Activated T-helper 17 cell treated with anti-CD3 and anti-CD28 coated beads, Interleukin-2, amount 50 U/mL, for 72 hours (primary cell): ENCODE results near the gene GRIK3. TPM values are rescaled to one million over a fixed set of nuclear protein-coding genes. Genes with fewer than 3 reads are reported as not detected.

Source experiments
- ATAC-seq: fragments of 150-1000 bp; cut with Tn5 transposase; replicated peaks from 2 replicates; pipeline ENCODE4 v1.10.0; 2021; ENCODE audit warnings: mild to moderate bottlenecking, moderate library complexity
- H3K27ac Mint-ChIP-seq: one replicate; pipeline ENCODE4 v1.8.0; 2022; ENCODE audit warnings: mixed read lengths
- H3K27me3 Mint-ChIP-seq: one replicate; pipeline ENCODE4 v1.8.0; 2022; ENCODE audit warnings: mixed read lengths
- H3K36me3 Mint-ChIP-seq: one replicate; pipeline ENCODE4 v1.8.0; 2022; ENCODE audit warnings: low read depth, mild to moderate bottlenecking, mixed read lengths
- H3K4me1 Mint-ChIP-seq: one replicate; pipeline ENCODE4 v1.8.0; 2022; ENCODE audit warnings: mixed read lengths
- H3K4me3 Mint-ChIP-seq: one replicate; pipeline ENCODE4 v1.8.0; 2022; ENCODE audit warnings: mild to moderate bottlenecking, mixed read lengths
- H3K9me3 Mint-ChIP-seq: one replicate; pipeline ENCODE4 v1.8.0; 2022; ENCODE audit warnings: mixed read lengths
- total RNA-seq, 2 donors: library from RNA; stranded (reverse); gene quantifications; one replicate each; pipeline ENCODE4 v1.2.3, GENCODE V29; 2022

Gene GRIK3
- total RNA-seq, 2 donors from 2014 or later = not detected

DNA sequence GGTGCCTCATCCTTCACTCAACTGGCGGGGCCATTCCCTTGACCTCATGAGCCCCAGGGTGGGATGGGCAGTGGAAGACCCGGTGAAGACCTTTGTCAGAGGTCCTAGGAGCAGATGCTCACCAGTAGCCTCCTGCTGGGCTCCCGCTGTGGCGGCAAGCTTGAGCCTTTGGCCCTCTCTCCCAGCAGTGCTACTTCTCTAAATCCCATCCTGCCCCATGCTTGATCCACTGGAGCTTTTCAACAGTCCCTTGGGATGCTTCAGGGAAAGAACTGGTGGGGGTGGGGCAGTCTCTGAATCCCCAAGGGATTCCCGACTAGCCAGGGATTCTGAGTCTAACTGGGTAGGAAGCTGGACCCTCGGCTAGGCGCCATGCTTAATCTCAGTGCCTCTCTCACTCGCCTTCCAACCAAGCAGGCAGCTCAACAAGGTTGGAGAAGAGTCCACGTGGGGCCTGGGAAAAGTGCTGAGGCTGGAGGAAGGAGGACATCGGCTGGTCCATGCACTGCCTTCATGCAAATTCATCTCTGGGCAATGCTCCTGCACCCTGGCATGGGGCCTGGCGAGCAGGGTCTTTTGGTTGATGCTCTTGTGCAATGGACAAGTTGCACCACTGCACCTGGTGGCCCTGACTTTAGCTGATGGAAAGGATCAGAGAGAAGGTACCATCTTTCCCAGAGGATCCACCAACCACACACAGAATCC lies 190.3 kb downstream of the GRIK3 start:
- no peak for ATAC-seq
- Mint-ChIP-seq H3K9me3 (no peaks in the 10 kb centered on the region), H3K27ac (no peak overlapping the region), H3K36me3 (no peaks in the 10 kb centered on the region), H3K4me1 (no peaks in the 10 kb centered on the region), H3K4me3 (no peak overlapping the region), H3K27me3 (peaks cover 4% of the 10 kb centered on the region)

- peaks cover 4% of the 10 kb centered on the region for H3K27me3 Mint-ChIP-seq
- H3K27ac Mint-ChIP-seq = no peak overlapping the region
- H3K4me3 Mint-ChIP-seq = no peak overlapping the region
- no peaks in the 10 kb centered on the region for H3K36me3 Mint-ChIP-seq
- no peak for ATAC-seq
- no peaks in the 10 kb centered on the region for H3K4me1 Mint-ChIP-seq
- no peaks in the 10 kb centered on the region for H3K9me3 Mint-ChIP-seq
Measured at GRCh38 chr1:36843027-36843426, 191.3 kb downstream of the GRIK3 start.

DNA sequence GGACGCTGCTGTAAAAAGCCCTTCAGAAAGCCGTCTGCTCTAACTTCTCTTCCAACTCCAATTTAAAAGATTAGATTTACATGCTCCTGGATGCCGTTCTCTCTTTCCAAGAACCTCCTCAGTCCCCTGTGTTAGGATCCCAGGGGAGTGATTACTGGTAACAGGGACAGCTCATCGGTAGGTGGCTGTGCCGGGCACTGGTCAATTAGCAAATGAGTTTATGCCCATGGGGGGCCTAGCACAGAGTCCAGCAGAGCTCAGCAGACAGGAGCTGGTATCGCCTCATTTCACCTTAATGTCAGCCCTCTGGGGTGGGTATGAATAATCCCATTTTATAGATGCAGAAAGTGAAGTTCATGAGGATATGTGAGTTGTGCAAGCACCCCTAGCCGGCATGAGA lies 191.9 kb downstream of the GRIK3 start:
- Mint-ChIP-seq H3K27ac (no peak overlapping the region), H3K27me3 (peaks cover 9% of the 10 kb centered on the region), H3K4me3 (no peak overlapping the region), H3K9me3 (no peaks in the 10 kb centered on the region), H3K4me1 (no peaks in the 10 kb centered on the region), H3K36me3 (no peaks in the 10 kb centered on the region)
- ATAC-seq = no peak

DNA sequence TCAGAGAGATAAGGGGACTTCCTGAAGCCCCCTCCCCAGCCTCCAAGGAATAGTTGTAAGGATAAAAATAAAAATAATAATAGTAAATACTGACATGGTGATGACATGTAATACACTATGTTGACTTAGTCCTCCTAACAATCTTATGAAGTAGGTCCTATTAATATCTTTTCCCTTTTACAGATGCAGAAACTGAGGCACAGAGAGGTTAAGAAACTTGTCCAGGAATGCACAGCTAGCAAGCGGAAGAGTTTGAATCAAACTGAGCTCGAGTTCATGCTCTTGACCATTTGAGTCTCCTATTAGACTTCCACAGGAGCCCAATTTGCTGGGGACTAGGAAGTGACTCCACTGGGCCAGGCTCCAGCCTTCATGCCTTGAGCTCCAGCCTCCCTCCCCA lies 194.8 kb downstream of the GRIK3 start:
- no peaks in the 10 kb centered on the region for H3K4me1 Mint-ChIP-seq
- no peak for ATAC-seq
- H3K36me3 Mint-ChIP-seq = no peaks in the 10 kb centered on the region
- no peaks in the 10 kb centered on the region for H3K9me3 Mint-ChIP-seq
- H3K4me3 Mint-ChIP-seq = no peak overlapping the region
- H3K27ac Mint-ChIP-seq = no peak overlapping the region
- H3K27me3 Mint-ChIP-seq = peaks cover 19% of the 10 kb centered on the region

- no peak overlapping the region for H3K4me3 Mint-ChIP-seq
- no peaks in the 10 kb centered on the region for H3K36me3 Mint-ChIP-seq
- H3K9me3 Mint-ChIP-seq = no peaks in the 10 kb centered on the region
- H3K27me3 Mint-ChIP-seq = peaks cover 20% of the 10 kb centered on the region
- H3K27ac Mint-ChIP-seq = no peak overlapping the region
- H3K4me1 Mint-ChIP-seq = no peaks in the 10 kb centered on the region
- no peak for ATAC-seq
Measured at GRCh38 chr1:36838888-36839287, 195.4 kb downstream of the GRIK3 start.

DNA sequence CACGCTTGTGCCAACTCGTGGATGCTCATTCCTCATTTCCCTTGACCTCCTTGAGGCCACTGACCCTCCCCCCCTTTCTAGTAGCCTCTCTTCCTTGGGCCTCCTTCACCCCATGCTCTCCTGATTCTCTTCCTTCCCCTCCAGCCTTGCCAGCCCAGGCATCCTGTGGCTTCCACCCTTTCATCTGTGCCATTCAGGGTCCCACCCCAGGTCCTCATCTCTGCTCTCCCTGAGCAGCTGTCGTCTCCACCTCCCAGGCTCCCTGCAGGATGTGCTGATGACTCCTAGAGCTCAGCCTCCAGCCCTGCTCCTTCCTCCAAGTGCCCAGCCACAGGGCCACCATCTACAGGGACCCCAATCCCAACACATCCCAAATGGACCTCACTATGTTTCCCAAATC lies 197.4 kb downstream of the GRIK3 start:
- Mint-ChIP-seq H3K27ac (no peak overlapping the region), H3K4me3 (no peak overlapping the region), H3K36me3 (no peaks in the 10 kb centered on the region), H3K4me1 (no peaks in the 10 kb centered on the region), H3K27me3 (peaks cover 25% of the 10 kb centered on the region), H3K9me3 (no peaks in the 10 kb centered on the region)
- ATAC-seq = no peak

DNA sequence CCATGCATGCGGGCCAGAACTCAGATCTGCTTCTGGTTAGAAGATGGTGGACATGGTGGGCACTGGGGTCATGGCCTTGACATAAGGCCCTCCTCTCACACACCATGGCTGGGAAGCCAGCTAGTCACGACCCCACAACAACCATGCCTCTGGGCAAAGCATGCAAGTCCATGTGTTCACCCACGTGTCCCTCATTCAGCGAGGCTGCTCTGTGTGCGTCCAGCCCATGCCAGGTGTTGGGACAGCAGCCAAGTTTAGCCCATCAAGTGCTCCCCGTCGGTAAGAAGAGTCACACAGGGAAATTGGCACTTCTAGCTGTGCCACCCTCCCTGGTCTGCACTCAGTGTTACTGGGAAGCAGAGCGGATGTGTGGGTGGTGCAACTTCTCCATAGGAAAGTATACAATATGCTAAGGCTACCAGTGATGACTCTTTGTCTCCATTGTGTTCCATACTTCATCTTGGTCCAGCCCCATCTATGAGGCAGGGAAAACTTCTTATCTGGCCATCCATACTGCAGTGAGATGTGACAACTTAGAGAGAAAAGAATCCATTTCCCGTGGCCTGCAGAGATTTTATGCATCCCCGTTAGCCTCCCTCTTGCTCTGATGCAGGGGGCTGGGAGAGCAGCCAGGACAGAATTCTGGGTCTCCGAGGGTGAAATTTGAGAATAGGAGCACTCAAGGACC lies 198.0 kb downstream of the GRIK3 start:
- H3K27ac Mint-ChIP-seq = no peak overlapping the region
- no peak for ATAC-seq
- H3K27me3 Mint-ChIP-seq = peaks cover 28% of the 10 kb centered on the region
- H3K4me3 Mint-ChIP-seq = no peak overlapping the region
- no peaks in the 10 kb centered on the region for H3K4me1 Mint-ChIP-seq
- no peaks in the 10 kb centered on the region for H3K9me3 Mint-ChIP-seq
- no peaks in the 10 kb centered on the region for H3K36me3 Mint-ChIP-seq

DNA sequence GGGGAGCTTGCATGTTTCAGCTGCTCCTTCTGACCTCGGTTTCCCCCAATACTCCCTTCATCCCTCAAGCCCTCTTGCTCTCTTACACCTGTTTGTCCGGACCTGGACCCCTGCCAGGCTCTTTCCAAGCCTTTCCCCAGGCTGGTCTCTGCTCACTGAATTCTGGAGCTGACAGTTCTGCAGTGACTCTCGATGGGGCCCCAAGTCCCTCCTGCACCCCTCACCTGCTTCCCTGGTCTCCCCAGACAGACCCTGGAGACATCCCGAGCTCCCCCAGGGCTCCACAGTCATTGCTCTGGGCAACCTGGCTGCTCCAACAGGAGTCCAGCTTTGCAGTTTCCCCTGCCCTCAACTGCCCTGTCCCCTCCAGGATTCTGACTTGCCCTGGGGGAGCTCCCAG lies 198.6 kb downstream of the GRIK3 start:
- Mint-ChIP-seq H3K27ac (no peak overlapping the region), H3K9me3 (no peaks in the 10 kb centered on the region)
- no peak for ATAC-seq

GRCh38 chr1:36835017-36835695 lies 199.2 kb downstream of the GRIK3 start:
- H3K27me3 Mint-ChIP-seq = peaks cover 28% of the 10 kb centered on the region

More for the DNA sequence above, 198.6 kb downstream of the GRIK3 start:
- Mint-ChIP-seq H3K4me1 (no peaks in the 10 kb centered on the region), H3K27me3 (peaks cover 28% of the 10 kb centered on the region), H3K4me3 (no peak overlapping the region), H3K36me3 (no peaks in the 10 kb centered on the region)

DNA sequence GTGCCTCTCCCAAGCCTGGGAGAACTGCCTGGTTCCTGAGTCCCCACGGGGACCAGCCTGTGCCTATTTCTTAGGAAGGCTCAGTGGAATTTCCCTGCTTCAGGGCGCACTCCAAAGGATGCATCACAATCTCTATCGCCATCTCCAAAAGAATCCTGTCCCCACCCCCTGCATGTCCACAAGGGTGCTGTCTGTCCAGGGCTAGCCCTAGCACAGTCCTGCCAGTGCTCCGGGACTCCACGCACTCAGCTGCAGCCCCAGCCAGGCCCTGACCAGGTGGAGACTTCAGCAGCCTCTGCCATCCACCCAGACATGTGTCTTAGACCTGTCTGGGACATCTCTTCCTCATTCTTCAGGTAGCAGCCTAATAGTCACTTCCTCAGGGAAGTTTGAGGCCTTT lies 199.7 kb downstream of the GRIK3 start:
- H3K4me3 Mint-ChIP-seq = no peak overlapping the region
- no peaks in the 10 kb centered on the region for H3K4me1 Mint-ChIP-seq
- H3K9me3 Mint-ChIP-seq = no peaks in the 10 kb centered on the region
- peaks cover 28% of the 10 kb centered on the region for H3K27me3 Mint-ChIP-seq
- no peaks in the 10 kb centered on the region for H3K36me3 Mint-ChIP-seq
- no peak overlapping the region for H3K27ac Mint-ChIP-seq
- no peak for ATAC-seq

More at GRCh38 chr1:36835017-36835695, 199.2 kb downstream of the GRIK3 start:
- no peaks in the 10 kb centered on the region for H3K4me1 Mint-ChIP-seq
- no peak for ATAC-seq
- H3K4me3 Mint-ChIP-seq = no peak overlapping the region
- H3K9me3 Mint-ChIP-seq = no peaks in the 10 kb centered on the region
- H3K36me3 Mint-ChIP-seq = no peaks in the 10 kb centered on the region
- H3K27ac Mint-ChIP-seq = no peak overlapping the region

DNA sequence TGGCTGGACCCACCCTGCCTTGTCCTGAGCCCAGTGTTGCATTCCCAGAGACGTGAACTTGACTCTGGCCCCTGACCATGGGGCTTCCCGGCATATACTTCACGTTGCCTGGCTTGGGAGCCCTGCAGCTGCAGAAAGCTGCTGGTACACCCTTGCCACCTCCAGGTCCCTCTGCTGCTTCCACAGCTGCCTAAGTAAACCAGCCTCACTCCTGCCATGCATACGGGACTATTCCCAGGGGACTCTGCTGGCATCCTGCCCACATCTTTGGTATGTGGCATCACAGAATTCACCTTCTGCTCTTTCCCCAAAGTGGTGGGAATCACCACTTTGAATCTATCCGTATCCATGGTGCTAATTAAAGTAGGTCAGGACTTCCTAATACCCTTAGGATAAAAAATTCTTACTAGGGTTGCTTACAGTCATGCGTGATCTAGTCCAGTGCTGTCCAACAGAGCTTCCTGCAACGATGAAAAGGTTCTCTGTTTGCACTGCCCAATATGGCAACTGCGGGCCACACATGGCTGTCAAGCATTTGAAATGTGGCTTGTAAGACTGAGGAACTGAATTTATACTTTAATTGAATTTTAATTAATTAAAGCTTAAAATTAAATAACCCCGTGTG lies 203.0 kb downstream of the GRIK3 start:
- H3K27ac Mint-ChIP-seq = no peak overlapping the region
- H3K4me1 Mint-ChIP-seq = no peaks in the 10 kb centered on the region
- peaks cover 13% of the 10 kb centered on the region for H3K27me3 Mint-ChIP-seq
- ATAC-seq = no peak
- H3K4me3 Mint-ChIP-seq = no peak overlapping the region
- no peaks in the 10 kb centered on the region for H3K9me3 Mint-ChIP-seq
- no peaks in the 10 kb centered on the region for H3K36me3 Mint-ChIP-seq

DNA sequence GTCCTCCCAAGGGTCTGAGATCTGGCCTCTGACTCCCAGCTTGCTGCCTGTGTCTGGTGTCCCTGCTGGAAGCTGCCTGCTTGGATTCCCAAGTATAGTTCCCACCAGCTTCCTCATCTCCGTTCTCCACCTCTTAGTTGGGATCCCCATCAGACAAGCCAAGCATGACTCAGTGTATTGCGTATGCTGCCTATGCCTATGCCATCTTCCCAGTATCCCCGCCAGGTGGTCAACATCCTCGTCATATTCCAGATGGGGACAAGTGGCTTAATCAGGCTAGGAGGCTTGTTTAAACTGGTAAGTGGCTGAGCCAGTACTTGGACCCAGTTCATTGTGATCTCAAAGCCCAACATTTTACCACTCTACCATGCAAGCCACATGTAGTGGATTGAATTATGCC lies 204.4 kb downstream of the GRIK3 start:
- no peak overlapping the region for H3K27ac Mint-ChIP-seq

GRCh38 chr1:36829066-36829465 lies 205.2 kb downstream of the GRIK3 start:
- no peak overlapping the region for H3K4me3 Mint-ChIP-seq
- no peaks in the 10 kb centered on the region for H3K36me3 Mint-ChIP-seq
- peaks cover 18% of the 10 kb centered on the region for H3K27me3 Mint-ChIP-seq

More for the DNA sequence above, 204.4 kb downstream of the GRIK3 start:
- Mint-ChIP-seq H3K4me1 (no peaks in the 10 kb centered on the region), H3K9me3 (no peaks in the 10 kb centered on the region), H3K27me3 (peaks cover 18% of the 10 kb centered on the region), H3K36me3 (no peaks in the 10 kb centered on the region), H3K4me3 (no peak overlapping the region)
- ATAC-seq = no peak

DNA sequence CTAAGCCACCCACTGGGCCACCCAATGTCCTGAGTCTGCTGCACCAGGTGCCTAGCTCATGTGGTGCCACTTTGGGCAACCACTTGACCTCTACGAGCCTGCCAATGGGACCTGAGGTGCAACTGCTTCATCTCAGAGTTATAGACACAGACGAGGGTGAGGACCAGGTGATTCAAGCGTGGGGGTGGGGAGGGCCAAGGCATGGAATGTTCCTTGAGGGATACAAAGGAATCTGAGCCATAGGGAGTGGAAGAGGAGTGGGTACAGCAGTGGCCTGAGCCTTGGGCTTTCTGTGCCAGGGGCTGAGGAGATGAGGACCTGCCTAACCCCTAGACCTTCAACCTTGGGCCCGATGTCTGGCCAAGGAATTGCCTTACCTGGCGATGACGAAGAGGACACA lies 209.1 kb downstream of the GRIK3 start:
- Mint-ChIP-seq H3K4me1 (no peaks in the 10 kb centered on the region), H3K36me3 (no peaks in the 10 kb centered on the region), H3K27me3 (peaks cover 30% of the 10 kb centered on the region), H3K4me3 (no peak overlapping the region), H3K9me3 (no peaks in the 10 kb centered on the region), H3K27ac (no peak overlapping the region)
- no peak for ATAC-seq

More at GRCh38 chr1:36829066-36829465, 205.2 kb downstream of the GRIK3 start:
- Mint-ChIP-seq H3K27ac (no peak overlapping the region), H3K9me3 (no peaks in the 10 kb centered on the region), H3K4me1 (no peaks in the 10 kb centered on the region)
- no peak for ATAC-seq
